Endothelial cell of umbilical vein (primary cell): ENCODE data around the gene STMND1.

Experiments used
- EZH2 ChIP-seq: IDR thresholded peaks from 2 replicates; pipeline ENCODE4 v1.6.1; 2012; ENCODE audit warnings: borderline replicate concordance, low read depth, mild to moderate bottlenecking, moderate library complexity, low read length, inconsistent platforms; ENCODE audit not compliant: severe bottlenecking
- FOS ChIP-seq: IDR thresholded peaks from 2 replicates; pipeline ENCODE4 v1.6.1; 2011; ENCODE audit warnings: mild to moderate bottlenecking, low read length, moderate library complexity, borderline replicate concordance; ENCODE audit not compliant: insufficient read depth
- POLR2A ChIP-seq: IDR thresholded peaks from 2 replicates; pipeline ENCODE4 v1.6.1; 2012; ENCODE audit warnings: low read depth, mild to moderate bottlenecking, control low read depth, low read length
- POLR2AphosphoS5 ChIP-seq: IDR thresholded peaks from 2 replicates; pipeline ENCODE4 v1.6.1; 2012; ENCODE audit warnings: low read depth, mild to moderate bottlenecking, control low read depth, low read length, moderate library complexity; ENCODE audit not compliant: insufficient read depth
- TF ChIP-seq, protein P1 (sequence below), 2 donors: IDR thresholded peaks; 1 replicate in 1 of 2; 2 replicates in 1 of 2; pipeline ENCODE4 v1.5.1; 2011; ENCODE audit warnings: low read length in 2 of 2, mild to moderate bottlenecking in 2 of 2, moderate library complexity in 2 of 2, control low read depth in 1 of 2, inconsistent platforms in 1 of 2, low read depth in 1 of 2; ENCODE audit not compliant: insufficient read depth in 1 of 2; ENCODE audit errors: extremely low read depth in 1 of 2
- TF ChIP-seq, protein P2 (sequence below): IDR thresholded peaks from 2 replicates; pipeline ENCODE4 v1.6.1; 2011; ENCODE audit not compliant: insufficient read depth, insufficient read length

GRCh38 chr6:17054647-17055046, 47.2 kb upstream of the STMND1 start:
- TF ChIP-seq POLR2A (no peak), POLR2AphosphoS5 (no peak), EZH2 (no peak), FOS (no peak)
- TF ChIP-seq, protein P1, sequence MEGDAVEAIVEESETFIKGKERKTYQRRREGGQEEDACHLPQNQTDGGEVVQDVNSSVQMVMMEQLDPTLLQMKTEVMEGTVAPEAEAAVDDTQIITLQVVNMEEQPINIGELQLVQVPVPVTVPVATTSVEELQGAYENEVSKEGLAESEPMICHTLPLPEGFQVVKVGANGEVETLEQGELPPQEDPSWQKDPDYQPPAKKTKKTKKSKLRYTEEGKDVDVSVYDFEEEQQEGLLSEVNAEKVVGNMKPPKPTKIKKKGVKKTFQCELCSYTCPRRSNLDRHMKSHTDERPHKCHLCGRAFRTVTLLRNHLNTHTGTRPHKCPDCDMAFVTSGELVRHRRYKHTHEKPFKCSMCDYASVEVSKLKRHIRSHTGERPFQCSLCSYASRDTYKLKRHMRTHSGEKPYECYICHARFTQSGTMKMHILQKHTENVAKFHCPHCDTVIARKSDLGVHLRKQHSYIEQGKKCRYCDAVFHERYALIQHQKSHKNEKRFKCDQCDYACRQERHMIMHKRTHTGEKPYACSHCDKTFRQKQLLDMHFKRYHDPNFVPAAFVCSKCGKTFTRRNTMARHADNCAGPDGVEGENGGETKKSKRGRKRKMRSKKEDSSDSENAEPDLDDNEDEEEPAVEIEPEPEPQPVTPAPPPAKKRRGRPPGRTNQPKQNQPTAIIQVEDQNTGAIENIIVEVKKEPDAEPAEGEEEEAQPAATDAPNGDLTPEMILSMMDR (IDR thresholded peaks at IDR 0.05; ENCODE audit: extremely low read depth in 1 of 2, insufficient read depth in 1 of 2, low read depth in 1 of 2, low read length in 2 of 2) = no peak
- TF ChIP-seq, protein P2, sequence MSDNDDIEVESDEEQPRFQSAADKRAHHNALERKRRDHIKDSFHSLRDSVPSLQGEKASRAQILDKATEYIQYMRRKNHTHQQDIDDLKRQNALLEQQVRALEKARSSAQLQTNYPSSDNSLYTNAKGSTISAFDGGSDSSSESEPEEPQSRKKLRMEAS = no peak
